ENCODE measurements around the gene INO80E. TPM values are rescaled to one million over a fixed set of nuclear protein-coding genes. Genes with fewer than 3 reads are reported as not detected.

Gene INO80E
- total RNA-seq, 2 donors from 2014 or later: 28.3 to 54.5 TPM

- no peak for ATAC-seq
- no peaks in the 10 kb centered on the region for H3K9me3 ChIP-seq
- no peak overlapping the region for H3K4me3 ChIP-seq
- DNase-seq: no peak
- WGBS, 2 donors: 13 to 16% methylated on average over 6 of the region's 6 CpGs
- H3K27ac ChIP-seq: peak overlapping the region in 3 of 4 donors; percentile 10 to 88 (median 24)
- TF ChIP-seq POLR2A (IDR thresholded peaks at IDR 0.05): no peak
- TF ChIP-seq CTCF (IDR thresholded peaks at IDR 0.05): no peak
- intact Hi-C loops (cut with DNase I): no loop called here
- H3K4me1 ChIP-seq: peaks cover 35% of the 10 kb centered on the region
- no peaks in the 10 kb centered on the region for H3K27me3 ChIP-seq
- peaks cover 0 to 25% of the 10 kb centered on the region in 2 donors for H3K36me3 ChIP-seq (replicated peaks in 1 of 2; ENCODE audit: insufficient read depth in 1 of 2, low read depth in 2 of 2)
Measured at GRCh38 chr16:29975811-29976511, 20.1 kb upstream of the INO80E start.

GRCh38 chr16:29977063-29977825, 18.8 kb upstream of the INO80E start:
- intact Hi-C loops (cut with DNase I): no loop called here
- TF ChIP-seq POLR2A (IDR thresholded peaks at IDR 0.05) (no peak), CTCF (IDR thresholded peaks at IDR 0.05) (no peak)
- peak overlapping the region in 1 of 4 donors; percentile 88 for H3K27ac ChIP-seq
- H3K36me3 ChIP-seq (replicated peaks in 1 of 2; ENCODE audit: insufficient read depth in 1 of 2, low read depth in 2 of 2): peaks cover 0 to 38% of the 10 kb centered on the region in 2 donors
- peaks cover 35% of the 10 kb centered on the region for H3K4me1 ChIP-seq
- WGBS, 2 donors: 87% methylated on average over 9 of the region's 9 CpGs
- DNase-seq (no peak), ATAC-seq (no peak)
- H3K4me3 ChIP-seq: no peak overlapping the region
- no peaks in the 10 kb centered on the region for H3K27me3 ChIP-seq
- H3K9me3 ChIP-seq: no peaks in the 10 kb centered on the region

- Histone ChIP-seq H3K4me3 (no peak overlapping the region), H3K4me1 (peaks cover 34% of the 10 kb centered on the region), H3K36me3 (replicated peaks in 1 of 2; ENCODE audit: insufficient read depth in 1 of 2, low read depth in 2 of 2) (peaks cover 4 to 44% of the 10 kb centered on the region in 2 donors)
Measured at GRCh38 chr16:29978081-29978480, 18.0 kb upstream of the INO80E start.

GRCh38 chr16:29978564-29979270, 17.3 kb upstream of the INO80E start:
- no peaks in the 10 kb centered on the region for H3K27me3 ChIP-seq
- no peaks in the 10 kb centered on the region for H3K9me3 ChIP-seq
- 89 to 90% methylated on average over 7 to 9 of the region's 9 CpGs for WGBS, 2 donors
- intact Hi-C loops (cut with DNase I): no loop called here
- TF ChIP-seq POLR2A (IDR thresholded peaks at IDR 0.05) (no peak), CTCF (IDR thresholded peaks at IDR 0.05) (no peak)
- no peak for ATAC-seq
- no peak overlapping the region for H3K27ac ChIP-seq
- no peak for DNase-seq
- H3K4me3 ChIP-seq: no peak overlapping the region
- peaks cover 10 to 47% of the 10 kb centered on the region in 2 donors for H3K36me3 ChIP-seq (replicated peaks in 1 of 2; ENCODE audit: insufficient read depth in 1 of 2, low read depth in 2 of 2)
- peaks cover 30% of the 10 kb centered on the region for H3K4me1 ChIP-seq

More at GRCh38 chr16:29978081-29978480, 18.0 kb upstream of the INO80E start:
- intact Hi-C loops (cut with DNase I): no loop called here
- H3K27me3 ChIP-seq: no peaks in the 10 kb centered on the region
- DNase-seq (no peak), ATAC-seq (no peak)
- no peaks in the 10 kb centered on the region for H3K9me3 ChIP-seq
- no peak overlapping the region for H3K27ac ChIP-seq
- no peak for TF ChIP-seq POLR2A (IDR thresholded peaks at IDR 0.05)
- WGBS, 2 donors: 93 to 98% methylated on average over 6 to 9 of the region's 9 CpGs

Measured in body of pancreas (tissue), 4 donors.